Astrocyte (in vitro differentiated cells and primary cell): ENCODE measurements around the gene TMEM108. TPM values are rescaled to one million over a fixed set of nuclear protein-coding genes. Genes with fewer than 3 reads are reported as not detected.
"Not testable (repeated sequence)": the region's sequence is repeated elsewhere in the genome, so short reads cannot be mapped to it uniquely, and the experiment has no call there.

Experiments
- DNase-seq: peaks from one replicate; pipeline ENCODE4 v3.0.0-alpha.2; 2010; ENCODE audit warnings: low read depth
- FAIRE-seq: peaks from 2 replicates; lab custom pipeline; 2011; peaks lifted over from hg19 to GRCh38; lab: Jason Lieb, UNC
- H2AFZ ChIP-seq: 2 replicates; pipeline ENCODE4 v1.6.0; 2012; ENCODE audit warnings: low read depth, low read length, inconsistent platforms
- H3K27ac ChIP-seq: 2 replicates; pipeline ENCODE4 v1.5.1; 2011; ENCODE audit warnings: low read depth, low read length, inconsistent platforms
- H3K27me3 ChIP-seq: 2 replicates; pipeline ENCODE4 v1.6.0; 2011; ENCODE audit warnings: low read length, inconsistent platforms; ENCODE audit not compliant: insufficient read depth
- H3K36me3 ChIP-seq: 2 replicates; pipeline ENCODE4 v1.5.1; 2011; ENCODE audit warnings: low read length, inconsistent platforms; ENCODE audit not compliant: insufficient read depth
- H3K4me1 ChIP-seq: 2 replicates; pipeline ENCODE4 v1.5.1; 2011; ENCODE audit warnings: low read length, inconsistent platforms; ENCODE audit not compliant: insufficient read depth
- H3K4me2 ChIP-seq: 2 replicates; pipeline ENCODE4 v1.6.0; 2012; ENCODE audit warnings: low read length, inconsistent platforms
- H3K4me3 ChIP-seq: 2 replicates; pipeline ENCODE4 v1.5.1; 2011; ENCODE audit warnings: low read depth, mild to moderate bottlenecking, low read length, inconsistent platforms; ENCODE audit not compliant: insufficient read depth
- H3K79me2 ChIP-seq: 2 replicates; pipeline ENCODE4 v1.6.0; 2012; ENCODE audit warnings: mild to moderate bottlenecking, low read length, inconsistent platforms; ENCODE audit not compliant: insufficient read depth
- H3K9ac ChIP-seq: 2 replicates; pipeline ENCODE4 v1.6.0; 2012; ENCODE audit warnings: mild to moderate bottlenecking, low read length, inconsistent platforms
- H3K9me3 ChIP-seq: 2 replicates; pipeline ENCODE4 v1.5.1; 2012; ENCODE audit warnings: low read depth, mild to moderate bottlenecking, low read length, inconsistent platforms; ENCODE audit not compliant: insufficient read depth
- H4K20me1 ChIP-seq: 2 replicates; pipeline ENCODE4 v1.6.0; 2012; ENCODE audit warnings: low read length, inconsistent platforms; ENCODE audit not compliant: insufficient read depth
- H3K27ac Mint-ChIP-seq: one replicate; pipeline ENCODE4 v1.8.0; 2021; ENCODE audit warnings: mild to moderate bottlenecking, mixed read lengths; ENCODE audit not compliant: unreplicated experiment
- H3K27me3 Mint-ChIP-seq: one replicate; pipeline ENCODE4 v1.8.0; 2021; ENCODE audit warnings: low read depth, mixed read lengths; ENCODE audit not compliant: unreplicated experiment
- H3K36me3 Mint-ChIP-seq: one replicate; pipeline ENCODE4 v1.8.0; 2021; ENCODE audit warnings: low read depth, mixed read lengths; ENCODE audit not compliant: unreplicated experiment
- H3K4me1 Mint-ChIP-seq: one replicate; pipeline ENCODE4 v1.8.0; 2021; ENCODE audit warnings: low read depth, mixed read lengths; ENCODE audit not compliant: unreplicated experiment
- H3K4me3 Mint-ChIP-seq: one replicate; pipeline ENCODE4 v1.8.0; 2021; ENCODE audit warnings: mild to moderate bottlenecking, moderate library complexity, mixed read lengths; ENCODE audit not compliant: unreplicated experiment
- H3K9me3 Mint-ChIP-seq: one replicate; pipeline ENCODE4 v1.8.0; 2021; ENCODE audit warnings: mild to moderate bottlenecking, mixed read lengths; ENCODE audit not compliant: unreplicated experiment
- EZH2 ChIP-seq: IDR thresholded peaks from 2 replicates; pipeline ENCODE4 v1.6.1; 2012; ENCODE audit warnings: mild to moderate bottlenecking, low read length, inconsistent platforms; ENCODE audit not compliant: insufficient read depth
- total RNA-seq: library from RNA; stranded (reverse); gene quantifications from 2 replicates; pipeline ENCODE4 v1.2.1, GENCODE V29; 2021
- TF ChIP-seq, protein P1 (sequence below): IDR thresholded peaks from 2 replicates; pipeline ENCODE4 v1.5.1; 2011; ENCODE audit warnings: low read depth, mild to moderate bottlenecking, inconsistent platforms, low read length, moderate library complexity; ENCODE audit not compliant: insufficient read depth

Gene TMEM108
- total RNA-seq, 1 donor from 2014 or later: 5.6 TPM

DNA sequence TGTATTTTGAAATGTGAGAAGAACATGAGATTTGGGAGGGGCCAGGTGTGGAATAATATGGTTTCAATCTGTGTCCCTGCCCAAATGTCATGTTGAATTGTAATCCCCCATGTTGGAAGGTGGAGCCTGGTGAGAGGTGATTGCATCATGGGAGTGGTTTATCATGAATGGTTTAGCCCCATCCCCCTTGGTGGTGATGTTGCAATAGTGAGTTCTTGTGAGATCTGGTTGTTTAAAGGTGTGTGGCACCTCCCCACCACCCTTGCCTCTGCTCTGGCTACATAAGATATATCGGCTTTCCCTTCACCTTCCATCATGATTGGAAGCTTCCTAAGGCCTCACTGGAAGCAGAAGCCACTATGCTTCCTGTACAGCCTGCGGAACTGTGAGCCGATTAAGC, 23.9 kb upstream of the TMEM108 start:
- DNase-seq: no peak
- Histone ChIP-seq H3K4me2 (no peak overlapping the region), H3K4me3 (no peak overlapping the region), H3K27ac (no peak overlapping the region), H3K9me3 (no peaks in the 10 kb centered on the region), H2AFZ (no peak overlapping the region), H3K79me2 (no peaks in the 10 kb centered on the region), H3K27me3 (no peaks in the 10 kb centered on the region), H4K20me1 (no peaks in the 10 kb centered on the region), H3K9ac (no peak overlapping the region), H3K36me3 (no peaks in the 10 kb centered on the region), H3K4me1 (no peaks in the 10 kb centered on the region)
- Mint-ChIP-seq H3K36me3 (no peaks in the 10 kb centered on the region), H3K4me1 (no peaks in the 10 kb centered on the region), H3K27me3 (no peaks in the 10 kb centered on the region), H3K4me3 (no peak overlapping the region), H3K9me3 (peaks cover 10% of the 10 kb centered on the region), H3K27ac (no peak overlapping the region)
- FAIRE-seq: no peak
- TF ChIP-seq EZH2: no peak
- TF ChIP-seq, protein P1, sequence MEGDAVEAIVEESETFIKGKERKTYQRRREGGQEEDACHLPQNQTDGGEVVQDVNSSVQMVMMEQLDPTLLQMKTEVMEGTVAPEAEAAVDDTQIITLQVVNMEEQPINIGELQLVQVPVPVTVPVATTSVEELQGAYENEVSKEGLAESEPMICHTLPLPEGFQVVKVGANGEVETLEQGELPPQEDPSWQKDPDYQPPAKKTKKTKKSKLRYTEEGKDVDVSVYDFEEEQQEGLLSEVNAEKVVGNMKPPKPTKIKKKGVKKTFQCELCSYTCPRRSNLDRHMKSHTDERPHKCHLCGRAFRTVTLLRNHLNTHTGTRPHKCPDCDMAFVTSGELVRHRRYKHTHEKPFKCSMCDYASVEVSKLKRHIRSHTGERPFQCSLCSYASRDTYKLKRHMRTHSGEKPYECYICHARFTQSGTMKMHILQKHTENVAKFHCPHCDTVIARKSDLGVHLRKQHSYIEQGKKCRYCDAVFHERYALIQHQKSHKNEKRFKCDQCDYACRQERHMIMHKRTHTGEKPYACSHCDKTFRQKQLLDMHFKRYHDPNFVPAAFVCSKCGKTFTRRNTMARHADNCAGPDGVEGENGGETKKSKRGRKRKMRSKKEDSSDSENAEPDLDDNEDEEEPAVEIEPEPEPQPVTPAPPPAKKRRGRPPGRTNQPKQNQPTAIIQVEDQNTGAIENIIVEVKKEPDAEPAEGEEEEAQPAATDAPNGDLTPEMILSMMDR: no peak

DNA sequence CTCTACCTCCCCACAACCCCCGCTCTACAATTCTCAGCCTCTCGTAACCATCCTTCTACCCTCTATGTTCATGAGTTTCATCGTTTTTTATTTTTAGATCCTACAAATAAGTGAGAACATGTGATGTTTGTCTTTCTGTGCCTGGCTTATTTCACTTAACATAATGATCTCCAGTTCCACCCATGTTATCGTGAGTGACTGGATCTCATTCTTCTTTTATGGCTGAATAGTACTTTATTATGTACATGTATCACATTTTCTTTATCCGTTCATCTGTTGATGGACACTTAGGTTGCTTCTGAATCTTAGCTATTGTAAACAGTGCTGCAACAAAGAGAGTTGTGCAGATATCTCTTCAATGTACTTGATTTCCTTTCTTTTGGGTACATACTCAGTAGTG, 22.6 kb upstream of the TMEM108 start:
- H3K4me3 ChIP-seq, H3K9me3 Mint-ChIP-seq, H3K36me3 Mint-ChIP-seq, H3K4me3 Mint-ChIP-seq, H3K27ac Mint-ChIP-seq, H3K4me2 ChIP-seq, H3K4me1 Mint-ChIP-seq, H3K4me1 ChIP-seq, H3K9me3 ChIP-seq, H3K36me3 ChIP-seq, H3K79me2 ChIP-seq, H3K9ac ChIP-seq, H3K27me3 Mint-ChIP-seq, FAIRE-seq, H2AFZ ChIP-seq, H4K20me1 ChIP-seq, DNase-seq, H3K27me3 ChIP-seq, H3K27ac ChIP-seq: not testable (repeated sequence)

DNA sequence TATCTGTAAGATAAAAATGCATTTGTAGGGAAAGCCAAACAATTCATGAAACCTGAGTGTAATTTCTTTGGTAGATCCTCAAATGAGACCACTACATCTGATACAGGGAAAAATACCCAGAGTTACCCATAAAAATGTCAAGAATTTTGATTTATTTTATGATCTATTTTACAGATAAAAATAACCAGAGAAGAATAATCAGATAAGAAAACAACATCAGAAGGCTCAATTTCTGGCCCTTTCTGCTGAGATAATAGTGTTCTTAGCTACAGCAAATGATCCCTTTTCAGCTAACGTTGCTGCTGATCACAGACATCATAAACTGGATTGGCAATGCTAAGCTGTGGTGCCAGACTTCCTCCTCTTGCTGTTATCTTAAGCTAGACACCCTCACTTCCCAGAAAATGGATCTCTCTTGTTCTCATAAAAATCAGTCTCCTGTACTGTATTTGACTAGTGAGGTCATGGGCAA, 21.3 kb upstream of the TMEM108 start:
- Histone ChIP-seq H2AFZ (no peak overlapping the region), H4K20me1 (no peaks in the 10 kb centered on the region), H3K9ac (no peak overlapping the region), H3K4me2 (no peak overlapping the region), H3K4me1 (no peaks in the 10 kb centered on the region), H3K9me3 (no peaks in the 10 kb centered on the region), H3K27me3 (no peaks in the 10 kb centered on the region), H3K4me3 (no peak overlapping the region), H3K27ac (no peak overlapping the region), H3K36me3 (no peaks in the 10 kb centered on the region), H3K79me2 (no peaks in the 10 kb centered on the region)
- DNase-seq (no peak), FAIRE-seq (no peak)
- Mint-ChIP-seq H3K27ac (no peak overlapping the region), H3K9me3 (peaks cover 3% of the 10 kb centered on the region), H3K36me3 (no peaks in the 10 kb centered on the region), H3K27me3 (no peaks in the 10 kb centered on the region), H3K4me3 (no peak overlapping the region), H3K4me1 (no peaks in the 10 kb centered on the region)
- TF ChIP-seq, protein P1: no peak
- no peak for TF ChIP-seq EZH2
